HG02610 (cell line): ENCODE measurements around the gene NCKAP1.

ENCODE experiments used
- ATAC-seq: cut with Tn5 transposase; IDR thresholded peaks from one replicate; pipeline ENCODE4 v1.9.1; 2021; ENCODE audit warnings: mild to moderate bottlenecking, moderate library complexity; ENCODE audit not compliant: unreplicated experiment

NCKAP1 gene

GRCh38 chr2:182951948-182952663 lies 86.2 kb downstream of the NCKAP1 start:
- ATAC-seq = peak; percentile 87

- no peak for ATAC-seq
Observed at GRCh38 chr2:182950546-182950945, 87.7 kb downstream of the NCKAP1 start.

- ATAC-seq = no peak
Observed at GRCh38 chr2:182949572-182950189, 88.6 kb downstream of the NCKAP1 start.

DNA sequence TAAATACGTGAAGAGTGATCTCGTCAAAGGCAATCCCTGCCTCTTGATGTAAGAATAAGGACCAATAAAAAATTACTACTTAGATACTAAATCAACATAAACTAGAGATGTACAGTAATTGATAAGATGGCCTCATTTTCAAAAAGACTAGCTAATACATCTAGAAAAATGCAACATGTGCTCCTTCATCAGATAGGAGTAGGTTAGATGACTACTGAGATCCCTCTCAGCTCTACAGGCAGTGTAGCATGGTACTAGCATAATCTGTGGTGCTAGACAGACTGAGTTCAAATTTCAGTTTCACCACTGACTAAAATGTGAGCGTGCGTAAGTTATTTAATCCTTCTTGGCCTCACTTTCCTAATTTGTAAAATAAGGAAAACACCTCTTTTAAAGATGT lies 89.2 kb downstream of the NCKAP1 start:
- ATAC-seq = no peak

DNA sequence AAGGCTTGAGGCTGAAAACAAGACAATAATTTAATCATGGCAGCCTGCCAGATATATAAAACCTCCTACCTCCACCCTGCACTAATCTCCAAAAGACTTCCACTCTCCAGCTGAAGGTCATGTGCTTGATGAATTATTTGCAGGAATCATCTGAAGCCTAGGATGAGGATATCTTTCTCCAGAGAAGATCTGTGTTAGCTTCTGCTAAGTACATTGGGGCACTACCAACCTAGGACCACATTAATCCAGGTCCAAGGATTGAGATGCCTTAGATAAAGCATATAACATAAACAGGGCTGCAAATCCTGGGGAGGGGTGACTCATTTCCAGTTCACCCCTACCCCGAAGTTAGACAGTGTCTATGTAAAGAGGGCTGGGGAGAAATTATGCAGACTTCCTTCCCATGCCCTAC lies 91.3 kb downstream of the NCKAP1 start:
- ATAC-seq = no peak

DNA sequence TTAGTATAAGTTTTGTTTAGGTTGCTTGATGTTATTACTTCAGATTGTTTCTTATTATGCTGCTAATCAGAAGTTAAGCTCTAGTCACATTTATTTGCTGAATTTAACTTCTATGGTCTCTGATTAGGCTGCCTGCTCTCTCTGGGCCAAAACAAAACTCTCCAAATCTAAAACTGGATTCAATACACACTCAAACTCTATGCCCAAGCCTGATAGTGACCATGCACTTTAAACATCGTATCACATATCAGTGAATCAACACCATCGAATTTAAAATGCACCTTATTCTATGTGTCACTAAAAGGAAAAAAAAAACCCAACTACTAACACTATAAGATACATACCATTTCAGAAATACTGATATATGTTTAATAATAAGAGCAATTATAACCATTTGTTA lies 94.9 kb downstream of the NCKAP1 start:
- no peak for ATAC-seq

GRCh38 chr2:182942756-182943155 lies 95.5 kb downstream of the NCKAP1 start:
- no peak for ATAC-seq

- ATAC-seq = no peak
Observed at GRCh38 chr2:182941919-182942318, 96.3 kb downstream of the NCKAP1 start.

DNA sequence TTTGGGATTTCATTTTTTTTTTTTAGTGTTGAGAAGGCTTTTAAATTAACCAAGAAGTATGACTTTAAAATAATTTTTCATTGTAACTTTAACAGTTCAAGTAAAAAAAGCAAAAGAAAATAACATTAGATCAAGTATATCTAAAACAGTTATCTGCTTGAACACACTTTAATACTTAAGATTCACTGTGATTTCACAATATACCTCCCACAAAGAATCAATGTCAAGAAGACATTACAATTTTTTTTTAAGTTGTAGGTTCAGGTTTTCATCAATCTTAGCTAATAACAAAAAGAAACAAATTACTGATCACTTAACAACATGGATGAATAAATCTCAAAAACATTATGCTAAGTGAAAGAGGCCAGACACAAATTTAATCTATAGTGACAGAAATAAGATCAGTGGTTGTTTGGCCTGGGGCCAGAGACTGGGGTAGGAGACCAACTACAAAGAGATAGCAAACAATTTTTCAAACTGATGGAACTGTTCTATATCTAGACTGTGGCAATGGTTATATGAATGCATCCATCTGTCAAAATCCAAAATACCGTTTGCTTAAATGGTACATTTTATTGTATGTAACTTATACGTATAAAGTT lies 97.0 kb downstream of the NCKAP1 start:
- ATAC-seq = no peak

DNA sequence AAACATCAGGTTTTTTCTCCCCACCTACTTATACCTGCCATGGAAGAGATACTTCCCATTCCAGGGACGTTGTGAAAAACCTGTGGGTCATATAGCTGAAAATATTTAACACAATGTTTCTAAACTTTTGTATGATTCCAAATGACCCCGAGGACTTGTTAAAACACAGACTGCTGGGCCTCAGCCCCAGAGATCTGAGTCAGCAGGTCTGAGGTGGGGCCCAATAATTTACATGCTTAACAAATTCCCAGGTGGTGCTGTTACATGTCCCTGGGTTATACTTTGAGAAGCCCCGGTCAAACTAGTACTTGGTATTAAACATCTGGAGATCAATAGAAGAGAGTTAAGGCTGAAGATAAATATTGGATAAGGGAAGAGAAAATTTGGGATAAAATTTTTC lies 100.4 kb downstream of the NCKAP1 start:
- no peak for ATAC-seq

DNA sequence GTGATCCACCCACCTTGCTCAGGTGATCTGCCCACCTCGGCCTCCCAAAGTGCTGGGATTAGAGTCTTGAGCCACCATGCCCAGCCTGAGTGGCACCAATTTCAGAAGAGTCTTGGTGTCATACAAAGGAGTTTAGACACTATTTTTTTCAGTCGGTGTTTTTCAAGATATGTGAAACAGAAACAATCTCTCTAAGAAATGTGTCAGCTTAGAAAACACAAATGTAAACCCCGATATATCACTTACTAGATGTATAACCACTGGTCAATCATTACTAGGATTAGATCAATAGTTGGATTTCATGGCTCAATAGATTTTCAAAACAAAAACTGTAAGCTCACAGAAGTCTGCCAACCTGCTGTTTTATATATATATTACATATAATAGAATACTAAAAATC lies 104.6 kb downstream of the NCKAP1 start:
- ATAC-seq = no peak

DNA sequence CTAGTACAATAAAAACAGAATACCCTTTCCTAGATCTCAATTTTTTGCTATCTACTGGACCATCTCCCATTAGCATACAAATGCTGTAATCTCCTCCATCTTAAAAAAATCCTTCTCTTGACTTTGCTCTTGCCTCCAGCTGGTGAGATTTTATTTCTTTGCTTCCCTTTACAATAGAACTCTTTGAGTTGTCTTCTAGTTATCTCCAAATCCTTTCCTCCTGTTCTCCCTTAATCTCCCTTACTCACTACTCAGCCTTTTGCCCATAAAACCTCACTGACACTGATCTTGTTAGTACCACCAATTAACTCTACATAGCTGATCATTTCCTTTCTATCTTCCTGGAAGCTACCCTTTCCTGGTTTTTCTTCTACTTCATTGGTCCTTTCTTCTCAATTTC lies 108.3 kb downstream of the NCKAP1 start:
- ATAC-seq = no peak

GRCh38 chr2:182924306-182924705 lies 114.0 kb downstream of the NCKAP1 start:
- ATAC-seq = no peak

DNA sequence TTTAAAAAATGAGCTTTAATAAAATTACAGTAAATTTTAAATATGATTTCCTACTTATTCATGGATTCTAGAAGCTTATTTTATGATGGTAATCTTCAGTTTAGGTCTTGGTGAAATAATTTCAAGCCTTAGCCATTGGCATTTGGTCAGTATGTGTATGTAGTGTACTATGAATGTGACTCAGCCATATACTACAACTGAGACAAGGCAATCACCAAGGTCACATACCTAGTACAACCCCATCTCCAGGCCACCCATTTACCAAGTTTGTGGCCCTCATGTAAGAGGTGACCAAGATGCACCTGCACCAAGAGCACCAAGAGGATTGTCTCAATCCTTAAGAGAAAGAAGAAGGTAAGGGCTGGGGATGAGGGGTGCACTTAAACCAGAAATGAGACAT lies 117.0 kb downstream of the NCKAP1 start:
- peak; percentile 64 for ATAC-seq

DNA sequence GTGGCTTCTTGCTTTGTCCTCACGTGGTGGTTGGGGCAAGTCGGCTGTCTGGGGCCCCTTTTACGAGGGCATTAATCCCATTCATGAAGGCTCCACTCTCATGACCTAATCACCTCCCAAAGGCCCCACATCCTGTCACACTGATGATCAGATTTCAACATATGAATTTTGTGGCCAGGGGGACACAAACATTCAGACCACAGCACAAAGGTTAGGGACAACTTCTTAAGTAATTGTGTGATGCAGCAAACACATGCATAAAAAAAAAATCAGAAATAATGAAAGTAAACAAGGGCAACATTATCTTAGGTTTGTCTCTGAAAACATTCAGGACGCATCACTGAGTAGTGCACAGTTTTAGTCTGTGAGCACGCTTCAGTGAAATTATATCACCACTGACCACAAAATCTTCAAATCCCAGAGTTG lies 117.6 kb downstream of the NCKAP1 start:
- ATAC-seq = peak; percentile 81

GRCh38 chr2:182920089-182920488 lies 118.2 kb downstream of the NCKAP1 start:
- ATAC-seq = no peak

DNA sequence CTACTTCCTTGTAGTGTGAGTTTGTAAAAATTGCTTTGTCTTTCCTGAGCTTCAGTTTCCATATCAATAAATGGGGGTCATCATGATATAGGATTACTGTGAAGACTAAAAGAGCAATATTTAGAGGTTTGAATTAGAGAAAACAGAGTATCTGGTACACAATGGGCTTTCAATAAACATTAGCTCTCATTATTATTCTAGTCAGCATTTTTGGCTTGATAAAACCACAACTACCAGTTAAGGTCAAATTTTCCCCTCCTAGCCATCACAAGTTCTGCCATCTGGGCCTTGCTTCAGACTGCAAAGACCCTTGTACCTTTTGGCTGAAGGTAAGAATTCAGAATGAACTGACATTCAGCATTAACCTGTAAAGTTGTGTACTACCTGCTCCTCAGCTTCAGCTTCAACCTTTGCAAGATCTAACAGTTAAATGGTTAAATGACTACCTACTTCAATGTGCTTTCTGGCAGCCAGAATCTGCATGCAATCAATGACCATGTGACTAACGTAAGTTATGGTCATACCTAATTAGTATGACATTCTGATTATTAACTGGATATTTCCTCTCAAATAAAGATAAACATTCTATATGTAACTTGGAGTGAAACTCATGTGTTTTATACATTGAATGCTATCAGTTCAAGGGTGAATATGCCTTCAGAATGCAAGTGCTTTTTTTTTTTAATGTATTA lies 119.2 kb downstream of the NCKAP1 start:
- no peak for ATAC-seq

- ATAC-seq = no peak
Observed at GRCh38 chr2:182917924-182918323, 120.3 kb downstream of the NCKAP1 start.

DNA sequence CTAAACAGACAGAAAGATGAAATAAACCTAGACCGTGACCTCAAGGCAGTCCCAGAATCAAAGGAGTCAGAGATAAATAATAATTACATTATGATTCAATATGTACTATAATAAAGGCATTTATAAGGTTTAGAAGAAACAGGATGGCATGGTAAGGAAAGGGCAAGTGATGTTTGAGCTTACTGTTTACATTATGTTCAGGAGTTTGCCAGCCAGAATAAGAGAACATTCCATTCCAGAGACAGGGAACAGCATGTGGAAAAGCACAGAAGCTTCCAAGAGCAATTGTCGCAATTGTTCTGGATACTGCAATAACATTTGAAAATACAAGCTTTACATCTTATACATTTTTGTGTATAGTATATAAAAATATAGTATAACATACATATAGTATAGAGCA lies 121.8 kb downstream of the NCKAP1 start:
- ATAC-seq = no peak

- no peak for ATAC-seq
Observed at GRCh38 chr2:182915369-182916326, 122.6 kb downstream of the NCKAP1 start.

DNA sequence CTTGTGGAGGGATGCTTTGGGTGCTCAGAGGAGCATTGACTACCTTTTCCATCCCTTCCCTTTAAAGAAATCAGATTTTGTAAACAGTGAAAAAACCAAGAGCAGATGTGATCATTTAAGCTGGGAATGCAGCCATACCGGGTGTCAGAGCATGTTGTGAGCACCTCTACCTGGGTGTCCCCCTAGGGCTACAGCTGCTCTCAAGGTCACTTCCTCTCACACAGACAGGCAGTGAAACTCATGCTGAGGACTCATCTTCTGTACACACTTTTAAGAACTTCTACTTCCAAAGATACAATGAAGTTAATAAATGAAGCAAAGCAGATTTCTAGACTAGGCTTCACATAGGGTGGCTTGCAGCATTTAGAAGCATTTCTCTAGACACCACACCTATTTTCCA lies 123.4 kb downstream of the NCKAP1 start:
- ATAC-seq = no peak
